Measurements from ENCODE around the gene TRIM47. TPM values are rescaled to one million over a fixed set of nuclear protein-coding genes. Genes with fewer than 3 reads are reported as not detected.
A peak's percentile ranks its signal among the peaks of the same experiment; 100 is the strongest.
"Not testable (repeated sequence)": the region's sequence is repeated elsewhere in the genome, so short reads cannot be mapped to it uniquely, and the experiment has no call there.

TRIM47 gene
- total RNA-seq, 1 experiment from 2014 or later = 11.9 TPM

DNA sequence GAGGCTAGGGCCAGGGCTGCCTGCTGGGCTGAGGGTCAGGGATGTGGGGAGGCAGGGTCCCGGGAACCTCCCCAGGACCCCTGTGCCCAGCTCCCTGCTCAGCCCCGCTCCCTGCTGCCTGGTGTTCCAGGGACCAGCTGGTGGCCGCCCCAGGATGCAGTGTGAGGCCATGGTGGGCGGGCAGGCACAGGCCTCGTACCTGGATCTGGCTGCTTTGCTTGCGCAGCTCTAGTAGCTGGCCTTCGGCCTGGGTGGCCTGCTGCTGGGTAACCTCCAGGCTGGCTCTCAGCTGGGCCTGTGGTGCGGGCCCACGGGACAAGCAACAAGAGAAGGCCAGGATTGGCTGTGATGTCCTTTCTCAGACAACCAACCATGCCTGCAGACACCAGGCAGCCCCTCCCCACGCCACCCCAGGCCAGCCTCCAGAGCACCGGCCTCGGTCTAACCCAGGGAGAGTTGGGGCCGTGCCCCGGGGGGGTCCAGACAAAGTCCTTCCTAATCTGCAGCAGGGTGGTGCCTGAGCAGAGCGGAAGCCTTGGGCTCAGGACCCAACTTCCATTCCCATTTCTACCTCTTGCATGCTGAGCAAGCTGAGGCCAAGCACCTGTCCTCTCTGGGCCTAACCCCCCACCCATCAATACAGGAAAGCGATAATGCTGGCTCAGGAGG, 14.3 kb upstream of the TRIM47 start:
- no peak for DNase-seq (ENCODE audit: low read depth)

GRCh38 chr17:75891605-75892555, 13.5 kb upstream of the TRIM47 start:
- no peak for DNase-seq (ENCODE audit: low read depth)

GRCh38 chr17:75891022-75891604, 12.7 kb upstream of the TRIM47 start:
- no peak for DNase-seq (ENCODE audit: low read depth)

DNA sequence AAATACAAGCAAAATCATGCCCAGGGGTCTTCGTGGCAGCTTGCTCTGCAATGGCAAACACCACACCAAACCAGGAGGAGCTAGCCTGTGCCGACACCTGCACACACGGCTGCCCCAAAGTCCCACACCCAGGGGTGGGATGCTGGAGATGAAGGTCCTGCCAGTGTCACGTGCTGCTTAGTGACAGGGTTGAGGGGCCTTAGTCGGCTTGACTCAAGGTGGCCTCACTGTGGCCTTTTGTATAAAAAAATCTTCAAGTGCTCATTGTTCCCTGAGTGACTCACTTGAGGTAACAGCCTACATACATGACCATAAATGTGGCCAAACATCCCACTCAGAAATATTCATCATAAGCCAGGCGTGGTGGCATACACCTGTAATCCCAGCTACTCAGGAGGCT, 11.1 kb upstream of the TRIM47 start:
- no peak for DNase-seq (ENCODE audit: low read depth)

DNA sequence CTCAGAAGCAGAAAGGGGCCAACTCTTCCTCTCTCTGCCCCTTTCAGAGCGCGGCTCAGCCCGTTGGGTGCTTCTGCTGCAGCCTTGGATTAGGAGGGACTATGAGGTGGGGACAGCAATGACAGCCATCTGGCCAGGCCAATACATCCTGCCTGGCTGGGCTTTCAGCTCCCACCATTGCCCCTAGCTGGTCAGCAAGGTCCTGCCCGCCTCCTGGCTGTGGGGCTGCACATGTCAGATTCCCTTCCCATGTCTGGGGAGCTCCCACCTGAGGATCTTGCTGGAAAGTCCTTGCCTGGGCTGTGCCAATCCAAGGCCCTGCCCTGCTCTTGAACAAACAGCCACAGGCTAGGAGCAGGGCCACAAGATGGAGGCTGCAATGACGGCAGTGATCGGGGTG, 10.1 kb upstream of the TRIM47 start:
- no peak for DNase-seq (ENCODE audit: low read depth)

GRCh38 chr17:75885860-75886259, 7.5 kb upstream of the TRIM47 start:
- DNase-seq (ENCODE audit: low read depth) = not testable (repeated sequence)

- DNase-seq (ENCODE audit: low read depth) = no peak
Observed at GRCh38 chr17:75885431-75885830, 7.0 kb upstream of the TRIM47 start.

GRCh38 chr17:75881678-75882454, 3.5 kb upstream of the TRIM47 start:
- no peak for DNase-seq (ENCODE audit: low read depth)

- DNase-seq (ENCODE audit: low read depth) = no peak
Observed at GRCh38 chr17:75880266-75880665, 1.9 kb upstream of the TRIM47 start.

DNA sequence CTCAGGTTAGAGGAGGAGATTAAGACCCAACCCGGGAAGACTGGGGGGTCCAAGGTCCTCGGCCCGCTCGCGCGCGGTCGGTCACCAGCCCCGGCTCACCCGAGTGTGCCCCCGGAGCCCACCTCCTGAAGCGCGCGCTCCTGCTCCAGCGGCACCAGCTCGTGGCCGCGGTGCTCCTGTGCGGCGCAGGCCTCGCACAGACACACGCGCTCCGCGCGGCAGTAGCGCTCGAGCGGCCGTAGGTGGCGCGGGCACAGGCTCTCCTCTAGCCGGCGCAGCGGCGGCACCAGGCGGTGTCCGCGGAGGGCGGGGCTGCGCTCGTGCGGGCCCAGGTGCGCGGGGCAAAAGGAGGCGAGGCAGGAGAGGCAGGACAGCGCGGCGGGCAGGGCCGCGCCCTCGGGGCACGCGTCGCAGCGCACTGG, 618 bp downstream of the TRIM47 start:
- DNase-seq (ENCODE audit: low read depth) = peak; percentile 53

DNA sequence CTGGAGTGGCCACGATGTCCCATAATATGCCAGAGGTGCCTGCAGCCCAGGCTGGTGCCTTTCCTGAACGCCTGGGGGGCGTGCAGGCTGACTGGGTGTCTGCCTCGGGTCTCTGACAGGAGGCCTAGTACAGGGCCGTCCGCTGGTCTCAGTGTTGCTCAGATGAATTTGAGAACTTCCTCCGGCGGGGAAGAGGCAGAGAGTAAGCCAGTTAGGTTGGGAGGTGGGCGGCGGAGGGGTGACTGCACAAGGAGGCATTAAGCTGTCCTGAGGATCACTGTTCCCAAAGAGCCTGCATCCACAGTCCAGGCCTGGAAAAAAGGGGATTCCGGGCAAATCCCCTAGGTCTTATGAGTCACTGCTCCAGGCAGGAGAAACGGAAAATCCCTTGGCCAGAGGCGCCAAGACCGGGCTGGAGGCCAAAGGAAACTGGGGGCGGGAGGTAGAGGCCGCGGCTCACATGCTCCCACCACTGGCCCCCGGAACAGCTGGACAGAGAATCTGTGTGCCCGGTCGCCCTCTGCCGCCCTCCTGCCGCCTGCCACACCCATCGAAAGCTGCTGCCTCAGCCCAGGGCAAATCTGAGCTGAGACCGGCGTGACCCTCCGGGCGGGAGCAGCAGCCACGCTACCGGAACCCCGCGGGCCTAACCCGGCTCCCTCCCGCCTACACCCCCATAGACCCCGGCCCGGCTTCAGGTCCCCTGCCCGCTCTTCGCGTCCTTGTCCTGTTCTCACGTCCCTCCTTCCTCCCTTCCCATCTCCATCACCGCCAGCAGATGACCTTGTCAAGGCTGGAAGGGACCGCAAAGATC, 1.2 kb downstream of the TRIM47 start:
- peak; percentile 97 for DNase-seq (ENCODE audit: low read depth)

GRCh38 chr17:75876190-75876937, 2.0 kb downstream of the TRIM47 start:
- DNase-seq (ENCODE audit: low read depth) = no peak

GRCh38 chr17:75875940-75876189, 2.5 kb downstream of the TRIM47 start:
- DNase-seq (ENCODE audit: low read depth) = no peak

- no peak for DNase-seq (ENCODE audit: low read depth)
Observed at GRCh38 chr17:75875182-75875939, 3.0 kb downstream of the TRIM47 start.

DNA sequence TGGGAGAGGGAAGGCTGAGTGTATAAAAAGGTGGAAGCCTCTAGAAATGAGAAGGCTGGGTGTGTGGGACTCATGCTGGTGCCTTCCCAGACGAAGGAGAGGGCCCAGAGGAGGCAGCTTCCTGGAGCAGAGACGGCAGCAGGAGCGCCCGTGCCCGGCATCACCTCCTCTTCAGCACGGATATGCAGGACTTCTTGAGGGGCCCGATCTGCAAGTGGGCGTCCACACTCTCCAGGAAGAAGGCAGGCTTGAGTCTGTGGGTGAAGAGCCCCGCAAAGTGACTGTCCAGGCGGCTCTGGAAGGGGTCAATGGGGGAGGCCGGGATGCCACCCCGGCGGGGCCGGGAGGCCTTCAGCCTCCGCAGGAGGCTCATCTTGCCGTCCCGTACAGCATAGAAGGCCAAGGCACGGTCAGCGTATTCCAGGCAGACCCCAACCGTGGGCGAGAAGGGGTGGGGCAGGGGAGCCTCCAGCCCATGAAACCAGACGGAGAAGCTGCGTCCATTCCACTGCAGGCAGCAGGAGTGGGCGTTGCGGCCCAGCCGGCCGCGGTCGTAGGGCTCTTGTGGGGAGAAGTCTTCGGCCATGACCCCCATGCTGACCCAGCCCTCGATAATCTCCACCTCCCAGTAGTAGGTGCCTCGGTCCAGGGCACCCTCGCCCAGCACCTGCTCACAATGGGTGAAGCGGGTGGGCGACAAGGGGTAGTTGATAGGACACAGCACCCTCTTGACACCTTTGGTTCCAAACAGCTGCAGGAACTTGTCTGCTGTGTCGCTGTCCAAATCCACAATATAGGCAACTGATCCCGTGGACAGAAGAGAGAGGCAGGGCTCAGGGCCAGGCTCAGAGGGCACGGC, 3.8 kb downstream of the TRIM47 start:
- DNase-seq (ENCODE audit: low read depth) = no peak

- no peak for DNase-seq (ENCODE audit: low read depth)
Observed at GRCh38 chr17:75873587-75874322, 4.6 kb downstream of the TRIM47 start.

GRCh38 chr17:75872434-75873351, 5.7 kb downstream of the TRIM47 start:
- peak; percentile 66 for DNase-seq (ENCODE audit: low read depth)
